Inflammatory macrophage treated with lipopolysaccharide for 1 hour (primary cell): ENCODE results near the gene EVI2A.

Experiments used
- DNase-seq, 2 donors: peaks; one replicate each; pipeline ENCODE4 v3.0.0-alpha.2; 2020 to 2022

Gene EVI2A

GRCh38 chr17:31272236-31272635, 49.2 kb downstream of the EVI2A start:
- DNase-seq, result no peak

DNA sequence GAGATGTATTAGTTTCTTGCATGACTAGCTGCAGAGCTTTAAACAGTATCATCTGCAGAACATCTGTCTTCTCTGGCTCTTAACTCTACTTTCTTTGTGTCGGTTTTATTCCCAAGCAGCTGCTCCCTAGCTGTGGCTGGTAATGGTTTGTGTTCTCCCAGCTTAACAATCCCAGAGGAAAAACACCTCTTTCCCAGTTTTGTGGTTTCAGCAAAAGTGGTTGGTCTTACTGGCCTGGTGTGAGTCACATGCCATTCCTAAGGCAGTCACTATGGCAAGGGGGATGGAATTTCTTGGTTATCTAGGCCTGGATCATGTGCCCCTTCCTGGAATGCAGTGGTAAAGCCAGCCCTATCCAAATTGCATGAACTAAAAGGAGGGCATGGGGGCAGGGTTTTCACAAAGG, 51.8 kb downstream of the EVI2A start:
- DNase-seq, result no peak

- DNase-seq, result no peak
These were observed 52.3 kb downstream of the EVI2A start for GRCh38 chr17:31269036-31269577.
